CD14-positive monocyte (primary cell): ENCODE results near the gene CD200. TPM values are rescaled to one million over a fixed set of nuclear protein-coding genes. Genes with fewer than 3 reads are reported as not detected.
A peak's percentile ranks its signal among the peaks of the same experiment; 100 is the strongest.

Experiments
- DNase-seq, 3 donors: peaks; one replicate each; pipeline ENCODE4 v3.0.0-alpha.2; 2011 to 2022
- H2AFZ ChIP-seq: 2 replicates; pipeline ENCODE4 v1.6.0; 2012; ENCODE audit warnings: mild to moderate bottlenecking, low read depth, low read length, inconsistent platforms; ENCODE audit not compliant: insufficient read depth, poor library complexity, severe bottlenecking
- H3K27ac ChIP-seq, 2 donors: 1 replicate in 1 of 2; 2 replicates in 1 of 2; pipeline ENCODE4 v1.5.1; 2012 to 2013; ENCODE audit warnings: low read length in 2 of 2, control low read depth in 1 of 2, inconsistent platforms in 1 of 2, low read depth in 1 of 2, mild to moderate bottlenecking in 1 of 2
- H3K27me3 ChIP-seq, 2 donors: one replicate each; pipeline versions ENCODE4 v1.6.0 to v1.6.1; 2011 to 2013; ENCODE audit warnings: low read length in 2 of 2; ENCODE audit not compliant: control insufficient read depth in 2 of 2, insufficient read depth in 2 of 2
- H3K36me3 ChIP-seq, 2 donors: replicated peaks in 1 of 2; 1 replicate in 1 of 2; 2 replicates in 1 of 2; pipeline versions ENCODE4 v1.5.1 to v1.6.1; 2012 to 2013; ENCODE audit warnings: low read length in 2 of 2, control low read depth in 1 of 2, inconsistent platforms in 1 of 2, mild to moderate bottlenecking in 1 of 2; ENCODE audit not compliant: insufficient read depth in 2 of 2, control insufficient read depth in 1 of 2
- H3K4me1 ChIP-seq, 2 donors: 1 replicate in 1 of 2; 2 replicates in 1 of 2; pipeline versions ENCODE4 v1.5.1 to v1.6.1; 2012 to 2013; ENCODE audit warnings: low read length in 2 of 2, control low read depth in 1 of 2, inconsistent platforms in 1 of 2, mild to moderate bottlenecking in 1 of 2, moderate library complexity in 1 of 2; ENCODE audit not compliant: insufficient read depth in 2 of 2, control insufficient read depth in 1 of 2
- H3K4me2 ChIP-seq: replicated peaks from 2 replicates; pipeline ENCODE3; 2012; ENCODE audit warnings: low read length, moderate library complexity, mild to moderate bottlenecking; ENCODE audit not compliant: poor library complexity, severe bottlenecking; ENCODE audit errors: extremely low read depth
- H3K4me3 ChIP-seq, 3 experiments: fragments of 200-600 bp in 1 of 3; sonication (generic) in 1 of 3; replicated peaks in 1 of 3; 1 replicate in 2 of 3; 2 replicates in 1 of 3; pipeline ENCODE4 v1.5.1; 2011 to 2013; ENCODE audit warnings: low read length in 3 of 3, mild to moderate bottlenecking in 3 of 3, control low read depth in 2 of 3, low read depth in 2 of 3, inconsistent platforms in 1 of 3, moderate library complexity in 1 of 3
- H3K79me2 ChIP-seq: 2 replicates; pipeline ENCODE4 v1.6.0; 2012; ENCODE audit warnings: mild to moderate bottlenecking, control low read depth, inconsistent platforms, low read length, moderate library complexity; ENCODE audit not compliant: insufficient read depth
- H3K9ac ChIP-seq: 2 replicates; pipeline ENCODE4 v1.6.0; 2017; ENCODE audit warnings: low read length, mild to moderate bottlenecking; ENCODE audit not compliant: insufficient read depth, poor library complexity, severe bottlenecking
- H3K9me3 ChIP-seq, 2 donors: replicated peaks in 1 of 2; 1 replicate in 1 of 2; 2 replicates in 1 of 2; pipeline versions ENCODE4 v1.5.1 to v1.6.1; 2012 to 2013; ENCODE audit warnings: low read length in 2 of 2, control low read depth in 1 of 2; ENCODE audit not compliant: control insufficient read depth in 1 of 2, insufficient read depth in 1 of 2
- H4K20me1 ChIP-seq: 2 replicates; pipeline ENCODE4 v1.6.0; 2012; ENCODE audit warnings: mild to moderate bottlenecking, low read length, control low read depth, moderate library complexity; ENCODE audit not compliant: insufficient read depth
- H3K27ac Mint-ChIP-seq, 7 donors: one replicate each; pipeline ENCODE4 v1.8.0; 2020; ENCODE audit warnings: mild to moderate bottlenecking in 7 of 7, mixed read lengths in 7 of 7, moderate library complexity in 6 of 7, inconsistent platforms in 2 of 7
- H3K27me3 Mint-ChIP-seq, 3 donors: one replicate each; pipeline ENCODE4 v1.8.0; 2021 to 2022; ENCODE audit warnings: low read depth in 3 of 3, mild to moderate bottlenecking in 3 of 3, mixed read lengths in 3 of 3, moderate library complexity in 3 of 3, inconsistent platforms in 1 of 3
- H3K36me3 Mint-ChIP-seq, 2 donors: one replicate each; pipeline ENCODE4 v1.8.0; 2020; ENCODE audit warnings: mixed read lengths in 2 of 2, inconsistent platforms in 1 of 2, mild to moderate bottlenecking in 1 of 2
- H3K4me1 Mint-ChIP-seq: one replicate; pipeline ENCODE4 v1.8.0; 2020; ENCODE audit warnings: mild to moderate bottlenecking, mixed read lengths
- H3K4me3 Mint-ChIP-seq, 2 donors: one replicate each; pipeline ENCODE4 v1.8.0; 2020; ENCODE audit warnings: mild to moderate bottlenecking in 2 of 2, mixed read lengths in 2 of 2, moderate library complexity in 1 of 2
- H3K9me3 Mint-ChIP-seq, 7 donors: one replicate each; pipeline ENCODE4 v1.8.0; 2020 to 2022; ENCODE audit warnings: mixed read lengths in 7 of 7, mild to moderate bottlenecking in 6 of 7, moderate library complexity in 6 of 7, inconsistent platforms in 2 of 7
- CTCF ChIP-seq: fragments of 200-600 bp; IDR thresholded peaks from one replicate; pipeline ENCODE4 v1.8.0; 2022; ENCODE audit warnings: antibody characterized with exemption, mild to moderate bottlenecking
- WGBS: methylation state at CpG from one replicate; pipeline ENCODE4 v1.1.5; 2013; ENCODE audit warnings: missing lambda C conversion rate; ENCODE audit not compliant: insufficient coverage; 5-methylcytosine and 5-hydroxymethylcytosine counted together
- intact Hi-C, 2 donors: fragments of 100-400 bp; cut with micrococcal nuclease; formaldehyde crosslinking; loops; one replicate each; pipeline versions ENCODE4 v1.15.0 to v1.15.1; 2023
- polyA plus RNA-seq, 3 donors: library from polyadenylated mRNA; depleted of rRNA in 1 of 3; unstranded in 2 of 3; stranded (reverse) in 1 of 3; fragments of 300-500 nt in 2 of 3; fragments of >200 nt in 1 of 3; fragmentation: Illumina TruSeq in 2 of 3; gene quantifications; 1 replicate in 2 of 3; 2 replicates in 1 of 3; pipeline ENCODE4 v1.2.3, GENCODE V29; 2012 to 2021

Gene CD200
- polyA plus RNA-seq, 3 donors: 0.12 to 0.13 TPM; not detected in 1

GRCh38 chr3:112395896-112396290 is 62.9 kb downstream of the CD200 start:
- Histone ChIP-seq H3K4me2 (no peak overlapping the region), H2AFZ (peak overlapping the region; percentile 19), H3K9ac (no peak overlapping the region), H3K9me3 (no peaks in the 10 kb centered on the region), H3K79me2 (no peaks in the 10 kb centered on the region), H3K36me3 (no peaks in the 10 kb centered on the region), H4K20me1 (no peaks in the 10 kb centered on the region), H3K27ac (no peak overlapping the region), H3K4me1 (peaks cover 16 to 29% of the 10 kb centered on the region in 2 donors), H3K4me3 (no peak overlapping the region), H3K27me3 (no peaks in the 10 kb centered on the region)
- Mint-ChIP-seq H3K4me1 (peaks cover 40% of the 10 kb centered on the region), H3K4me3 (no peak overlapping the region), H3K9me3 (peaks cover 0 to 7% (median 2%) of the 10 kb centered on the region in 7 donors), H3K36me3 (no peaks in the 10 kb centered on the region), H3K27ac (no peak overlapping the region), H3K27me3 (no peaks in the 10 kb centered on the region)
- DNase-seq: no peak
- TF ChIP-seq CTCF: no peak
- WGBS: no CpG with 5 or more reads among the region's 1 CpG
- intact Hi-C loops: no loop called here

- H3K9me3 ChIP-seq: no peaks in the 10 kb centered on the region
- H2AFZ ChIP-seq: no peak overlapping the region
- H3K4me2 ChIP-seq: no peak overlapping the region
- H3K27me3 ChIP-seq: no peaks in the 10 kb centered on the region
- no peak overlapping the region for H3K4me3 Mint-ChIP-seq
- H3K79me2 ChIP-seq: no peaks in the 10 kb centered on the region
- TF ChIP-seq CTCF: no peak
- H3K4me1 ChIP-seq: peaks cover 6 to 19% of the 10 kb centered on the region in 2 donors
- H3K36me3 Mint-ChIP-seq: no peaks in the 10 kb centered on the region
- no peaks in the 10 kb centered on the region for H4K20me1 ChIP-seq
- no peak overlapping the region for H3K27ac Mint-ChIP-seq
- H3K9me3 Mint-ChIP-seq: peaks cover 0 to 6% (median 2%) of the 10 kb centered on the region in 7 donors
- H3K36me3 ChIP-seq: no peaks in the 10 kb centered on the region
- H3K4me1 Mint-ChIP-seq: peaks cover 25% of the 10 kb centered on the region
- no peak overlapping the region for H3K4me3 ChIP-seq
- DNase-seq: no peak
- no peaks in the 10 kb centered on the region for H3K27me3 Mint-ChIP-seq
- no peak overlapping the region for H3K27ac ChIP-seq
- intact Hi-C loops: no loop called here
- H3K9ac ChIP-seq: no peak overlapping the region
Measured at GRCh38 chr3:112397556-112397955, 64.6 kb downstream of the CD200 start.
